ENCODE results near the gene KBTBD13.

The KBTBD13 gene

GRCh38 chr15:65076486-65077290, at the start of gene KBTBD13:
KBTBD13 (plus strand) TSS chr15:65076746; CDS start chr15:65076816, 70 bp downstream.
- TF ChIP-seq CTCF (IDR thresholded peaks at IDR 0.05; ENCODE audit: low read depth, low read length), result no peak
- H3K4me3 ChIP-seq (ENCODE audit: low read depth, low read length), result no peak within 1 kb of the TSS

DNA sequence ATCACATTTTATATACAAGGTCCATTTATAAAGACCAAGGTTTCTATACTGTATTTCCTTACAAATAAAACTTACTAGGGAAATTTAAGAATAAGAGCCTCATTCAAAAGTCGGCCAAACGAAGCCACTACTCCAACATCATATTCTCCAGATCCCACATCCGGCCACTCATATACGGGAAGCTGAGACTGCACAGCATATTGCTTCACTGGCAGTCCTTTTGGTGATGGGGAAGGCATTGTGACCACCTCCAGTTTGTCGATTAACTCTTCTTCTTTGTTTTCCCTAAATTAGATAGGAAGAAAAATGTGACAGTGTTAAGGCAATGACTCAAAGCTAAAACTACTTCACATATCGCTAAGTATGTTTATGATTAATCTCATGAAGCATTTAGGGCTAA, 49.8 kb upstream of the KBTBD13 start:
- TF ChIP-seq CTCF (IDR thresholded peaks at IDR 0.05; ENCODE audit: low read depth, low read length), result no peak
- H3K4me3 ChIP-seq (ENCODE audit: low read depth, low read length), result no peak overlapping the region

- no peak overlapping the region for H3K4me3 ChIP-seq (ENCODE audit: low read depth, low read length)
- TF ChIP-seq CTCF (IDR thresholded peaks at IDR 0.05; ENCODE audit: low read depth, low read length), result no peak
Observed at GRCh38 chr15:65027593-65027992, 49.0 kb upstream of the KBTBD13 start.

DNA sequence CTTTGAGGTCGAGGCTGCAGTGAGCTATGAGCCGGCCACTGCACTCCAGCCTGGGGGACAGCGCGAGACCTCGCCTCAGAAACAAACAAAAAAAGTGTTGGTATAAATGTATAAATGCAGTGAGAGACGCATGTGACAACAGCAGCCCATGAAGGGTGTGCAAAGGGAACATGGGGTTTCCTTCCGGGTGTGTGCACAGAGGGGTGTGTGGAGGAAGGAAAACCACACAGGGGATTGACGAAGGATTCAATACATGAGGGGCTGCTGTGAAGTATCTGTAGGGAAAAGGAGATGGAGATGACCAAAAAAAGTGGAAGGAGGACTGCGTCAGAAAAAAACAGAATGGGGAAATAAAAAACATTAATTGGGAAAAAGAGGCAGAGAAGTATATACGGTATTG, 48.2 kb upstream of the KBTBD13 start:
- no peak for TF ChIP-seq CTCF (IDR thresholded peaks at IDR 0.05; ENCODE audit: low read depth, low read length)
- H3K4me3 ChIP-seq (ENCODE audit: low read depth, low read length), result peak overlapping the region; percentile 72

DNA sequence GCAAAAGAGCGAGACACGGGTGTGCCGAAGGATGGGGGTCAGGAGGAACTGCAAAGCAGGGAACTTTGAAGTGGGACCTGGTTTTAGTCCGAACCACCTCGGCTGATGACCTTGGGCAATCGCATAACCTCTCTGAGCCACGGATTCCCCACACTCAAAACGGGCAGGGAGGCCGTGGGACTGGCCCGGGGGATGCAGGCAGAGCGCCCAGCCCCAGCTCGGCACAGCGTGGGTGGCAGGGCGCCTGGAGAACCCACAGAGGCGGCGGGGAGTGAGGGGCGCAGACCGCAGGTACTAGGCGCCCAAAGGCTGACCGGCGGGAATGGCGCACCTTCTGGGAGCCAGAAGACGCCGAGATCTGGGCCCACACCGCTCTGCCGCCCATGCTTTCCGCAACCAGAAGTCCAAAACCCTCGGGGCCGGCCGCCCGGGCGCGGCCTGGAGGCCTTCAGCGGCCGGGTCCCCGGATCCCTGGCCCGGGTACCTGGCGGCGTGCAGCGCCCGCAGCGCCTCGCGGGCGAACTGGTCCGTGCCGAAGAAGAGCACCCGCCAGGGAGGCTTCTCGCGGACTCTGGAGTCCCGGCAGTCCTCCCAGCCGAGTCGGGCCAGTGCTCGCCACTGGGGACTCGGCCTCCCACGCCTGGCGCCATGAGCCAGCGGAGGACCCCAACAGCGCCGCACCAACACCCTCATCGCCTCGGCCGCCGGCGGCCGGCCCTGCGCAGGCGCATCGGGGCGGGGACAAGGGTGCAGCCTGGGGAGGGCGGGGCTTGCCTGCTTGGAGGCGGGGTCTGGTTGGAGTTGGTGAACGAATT, 47.4 kb upstream of the KBTBD13 start, which contains the start of gene MTFMT:
MTFMT (minus strand) TSS at position 719 of the 815 bp plus-strand sequence; CDS start at position 693, 26 bp downstream.
- peak within 1 kb of the TSS; percentile 72 for H3K4me3 ChIP-seq (ENCODE audit: low read depth, low read length)
- TF ChIP-seq CTCF (IDR thresholded peaks at IDR 0.05; ENCODE audit: low read depth, low read length), result no peak

- no peak for TF ChIP-seq CTCF (IDR thresholded peaks at IDR 0.05; ENCODE audit: low read depth, low read length)
- peak overlapping the region; percentile 72 for H3K4me3 ChIP-seq (ENCODE audit: low read depth, low read length)
Observed at GRCh38 chr15:65029736-65030208, 46.8 kb upstream of the KBTBD13 start.
